Esophagus squamous epithelium (tissue), 4 donors: ENCODE measurements around the gene RIBC2.

Experiments used
- CTCF ChIP-seq, 6 experiments: fragments of 450-650 bp in 4 of 6; fragments of 200-600 bp in 2 of 6; sonication (generic) in 2 of 6; IDR thresholded peaks; one replicate each; pipeline ENCODE4 v1.5.1; 2016 to 2019; ENCODE audit warnings: antibody characterized with exemption in 6 of 6, mild to moderate bottlenecking in 4 of 6, moderate library complexity in 4 of 6
- POLR2A ChIP-seq, 4 donors: fragments of 450-650 bp; IDR thresholded peaks; one replicate each; pipeline ENCODE4 v1.6.1; 2017; ENCODE audit warnings: antibody characterized with exemption in 4 of 4, mild to moderate bottlenecking in 4 of 4, moderate library complexity in 3 of 4

- TF ChIP-seq POLR2A (IDR thresholded peaks at IDR 0.05) (no peak), CTCF (IDR thresholded peaks at IDR 0.05) (no peak)
These were observed 43.3 kb downstream of the RIBC2 start for GRCh38 chr22:45456811-45457210.
